Choroid plexus epithelial cell (primary cell): ENCODE data around the gene TMCO6.
"Not testable (repeated sequence)": the region's sequence is repeated elsewhere in the genome, so short reads cannot be mapped to it uniquely, and the experiment has no call there.

Experiments
- DNase-seq: peaks from one replicate; pipeline ENCODE4 v3.0.0-alpha.2; 2010; ENCODE audit warnings: low read depth
- H3K4me3 ChIP-seq: 2 replicates; pipeline ENCODE4 v1.5.1; 2011; ENCODE audit warnings: low read depth, mild to moderate bottlenecking, control low read depth, low read length, moderate library complexity
- CTCF ChIP-seq: conservative IDR thresholded peaks from 2 replicates; pipeline ENCODE4 v1.5.1; 2011; ENCODE audit warnings: low read depth, mild to moderate bottlenecking, control low read depth, inconsistent platforms, low read length, moderate library complexity

TMCO6 gene

GRCh38 chr5:140639148-140639981 lies at the start of gene TMCO6:
Gene TMCO6 (plus strand): TSS chr5:140639451. CDS start chr5:140639528, 77 bp downstream.
- TF ChIP-seq CTCF: peak; percentile 67
- peak; percentile 97 for DNase-seq
- peak within 1 kb of the TSS; percentile 80 for H3K4me3 ChIP-seq

DNA sequence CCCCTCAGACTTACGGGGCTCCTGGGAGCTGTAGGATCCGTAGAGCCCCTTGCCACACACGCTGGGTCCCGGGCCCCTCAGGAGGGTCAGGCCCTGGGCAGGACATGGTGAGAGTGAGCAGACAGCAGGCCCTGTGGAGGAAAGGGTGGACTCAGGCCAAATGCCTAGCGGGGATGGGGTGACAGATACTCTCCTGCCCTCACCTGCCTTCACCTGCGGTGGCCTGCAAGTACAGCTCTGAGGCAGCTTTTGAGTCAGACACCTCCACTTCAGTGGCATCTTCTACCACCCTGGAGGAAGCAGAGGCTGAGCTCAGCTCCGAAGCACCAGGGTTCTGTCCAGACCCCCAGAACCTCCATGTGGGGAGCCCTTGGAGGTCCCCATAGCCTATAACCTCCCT lies 48.4 kb upstream of the TMCO6 start:
- no peak for DNase-seq
- TF ChIP-seq CTCF: no peak
- H3K4me3 ChIP-seq: no peak overlapping the region

DNA sequence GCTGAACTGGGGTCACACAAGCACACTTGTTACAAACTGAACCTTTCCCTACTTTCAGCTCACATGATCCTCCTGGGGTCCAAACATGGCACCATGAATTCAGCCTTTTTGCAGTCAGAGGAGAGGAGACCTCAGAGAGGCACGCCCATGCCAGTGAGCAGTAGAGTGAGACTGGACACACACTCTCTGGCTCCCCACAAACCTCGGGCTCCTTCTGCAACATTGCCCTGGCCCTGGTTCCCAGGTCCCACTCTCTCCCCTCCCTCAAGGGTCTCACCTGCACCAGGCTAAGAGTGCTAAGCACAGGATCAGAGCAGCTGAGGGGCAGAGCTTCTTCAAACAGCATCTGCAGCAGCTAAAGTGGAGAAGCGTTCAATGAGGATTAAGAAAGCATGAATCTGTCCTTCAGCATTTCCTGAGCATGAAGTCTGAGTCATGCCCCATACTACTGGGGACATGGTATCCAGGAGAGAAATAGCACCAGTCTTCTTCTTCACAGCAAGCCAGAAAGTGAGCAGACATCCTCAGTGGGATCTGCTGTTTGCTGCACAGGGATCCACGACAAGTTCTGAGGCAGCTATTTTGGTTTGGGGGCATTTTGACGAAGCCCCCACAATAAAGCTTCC lies 47.4 kb upstream of the TMCO6 start:
- peak; percentile 65 for DNase-seq
- H3K4me3 ChIP-seq: no peak overlapping the region
- no peak for TF ChIP-seq CTCF

DNA sequence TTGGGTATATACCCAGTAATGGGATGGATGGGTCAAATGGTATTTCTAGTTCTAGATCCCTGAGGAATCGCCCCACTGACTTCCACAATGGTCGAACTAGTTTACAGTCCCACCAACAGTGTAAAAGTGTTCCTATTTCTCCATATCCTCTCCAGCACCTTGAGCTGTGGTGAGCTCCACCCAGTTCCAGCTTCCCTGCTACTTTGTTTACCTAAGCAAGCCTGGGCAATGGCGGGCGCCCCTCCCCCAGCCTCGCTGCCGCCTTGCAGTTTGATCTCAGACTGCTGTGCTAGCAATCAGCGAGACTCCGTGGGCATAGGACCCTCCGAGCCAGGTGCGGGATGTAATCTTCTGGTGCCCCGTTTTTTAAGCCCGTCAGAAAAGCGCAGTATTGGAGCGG lies 46.2 kb upstream of the TMCO6 start:
- not testable (repeated sequence) for H3K4me3 ChIP-seq

DNA sequence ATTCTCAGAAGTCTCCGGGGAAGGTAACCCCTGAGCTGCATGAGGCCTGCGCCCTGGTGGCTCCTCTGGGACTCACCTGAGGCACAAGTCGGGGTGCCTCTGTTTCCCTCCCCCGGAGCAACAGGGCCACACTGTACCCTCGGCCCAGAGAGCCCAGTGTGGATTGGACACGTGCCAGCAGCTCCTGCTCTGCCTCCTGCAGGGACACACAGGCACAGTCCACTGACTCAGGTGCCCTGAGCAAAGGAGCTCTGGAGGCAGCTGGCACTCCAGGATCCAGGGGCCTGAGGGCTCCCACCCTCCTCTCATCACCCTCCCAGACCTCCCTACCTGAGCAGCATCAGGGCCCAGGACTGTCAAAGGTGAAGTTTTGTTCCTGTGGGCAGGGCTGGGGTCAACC lies 45.1 kb upstream of the TMCO6 start:
- no peak for TF ChIP-seq CTCF
- no peak for DNase-seq
- H3K4me3 ChIP-seq: no peak overlapping the region

More for the DNA sequence above, 46.2 kb upstream of the TMCO6 start:
- DNase-seq: not testable (repeated sequence)

- no peak for DNase-seq
- H3K4me3 ChIP-seq: no peak overlapping the region
- no peak for TF ChIP-seq CTCF
Observed at GRCh38 chr5:140595538-140596300, 43.5 kb upstream of the TMCO6 start.

DNA sequence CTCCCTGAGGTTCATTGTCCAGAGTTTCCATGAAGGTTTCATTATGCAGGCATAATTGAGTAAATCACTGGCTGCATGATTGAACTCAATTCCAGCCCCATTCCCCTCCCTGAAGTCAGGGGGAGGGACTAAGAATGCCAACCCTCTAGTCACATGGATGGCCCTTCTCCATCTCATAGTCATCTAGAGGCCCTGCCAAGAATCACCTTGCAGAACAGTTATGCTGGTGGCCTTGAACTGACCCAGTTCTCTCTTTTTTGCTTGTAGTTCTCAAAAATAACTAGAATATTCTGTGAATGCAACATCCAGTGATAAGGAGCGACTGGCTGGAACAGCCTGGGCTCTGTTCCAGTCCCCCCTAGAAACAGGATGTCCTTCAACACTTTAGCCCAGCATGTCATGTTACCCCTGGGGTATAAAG lies 42.9 kb upstream of the TMCO6 start:
- TF ChIP-seq CTCF: no peak
- H3K4me3 ChIP-seq: no peak overlapping the region
- DNase-seq: peak; percentile 71
